NB4 (cell line): Measurements from ENCODE around the gene TGFB3.

ENCODE experiments used
- POLR2A ChIP-seq: IDR thresholded peaks from 2 replicates; pipeline ENCODE4 v1.6.1; 2011; ENCODE audit warnings: mild to moderate bottlenecking; ENCODE audit not compliant: insufficient read length; ENCODE audit errors: extremely low read depth
- TF ChIP-seq, protein P1 (sequence below): IDR thresholded peaks from one replicate; pipeline ENCODE4 v1.5.1; 2012; ENCODE audit warnings: low read depth, low read length

DNA sequence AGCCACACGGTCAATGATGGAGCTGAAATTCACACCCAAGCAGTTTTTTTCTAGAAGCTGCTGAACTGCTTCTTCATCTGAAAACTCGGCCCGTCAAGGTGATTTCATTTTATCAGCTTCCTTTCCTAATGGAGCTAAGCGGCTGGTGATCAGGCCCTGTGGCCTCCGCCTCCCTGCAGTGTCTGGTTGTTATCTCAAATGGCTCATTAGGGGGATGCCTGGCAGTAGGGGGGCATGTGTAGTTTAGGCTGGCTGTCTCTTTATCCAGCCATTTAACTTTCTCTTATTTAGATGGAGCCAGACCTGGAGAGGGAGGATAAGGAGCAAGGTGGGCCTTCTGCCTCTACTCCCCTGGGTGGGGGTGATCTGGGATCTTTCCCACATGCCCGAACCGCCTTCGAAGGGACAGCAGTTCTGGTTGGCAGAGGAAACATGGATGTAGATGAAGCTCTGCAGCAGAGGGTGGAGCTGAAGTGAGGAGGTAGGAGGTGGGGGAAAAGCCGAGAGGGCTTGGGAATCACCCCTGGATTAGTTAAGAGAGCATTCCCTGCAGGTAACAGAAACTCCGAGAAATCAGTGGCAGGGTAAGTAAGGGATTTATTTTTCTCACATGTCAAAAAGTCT, 64.4 kb downstream of the TGFB3 start:
- no peak for TF ChIP-seq POLR2A
- TF ChIP-seq, protein P1, sequence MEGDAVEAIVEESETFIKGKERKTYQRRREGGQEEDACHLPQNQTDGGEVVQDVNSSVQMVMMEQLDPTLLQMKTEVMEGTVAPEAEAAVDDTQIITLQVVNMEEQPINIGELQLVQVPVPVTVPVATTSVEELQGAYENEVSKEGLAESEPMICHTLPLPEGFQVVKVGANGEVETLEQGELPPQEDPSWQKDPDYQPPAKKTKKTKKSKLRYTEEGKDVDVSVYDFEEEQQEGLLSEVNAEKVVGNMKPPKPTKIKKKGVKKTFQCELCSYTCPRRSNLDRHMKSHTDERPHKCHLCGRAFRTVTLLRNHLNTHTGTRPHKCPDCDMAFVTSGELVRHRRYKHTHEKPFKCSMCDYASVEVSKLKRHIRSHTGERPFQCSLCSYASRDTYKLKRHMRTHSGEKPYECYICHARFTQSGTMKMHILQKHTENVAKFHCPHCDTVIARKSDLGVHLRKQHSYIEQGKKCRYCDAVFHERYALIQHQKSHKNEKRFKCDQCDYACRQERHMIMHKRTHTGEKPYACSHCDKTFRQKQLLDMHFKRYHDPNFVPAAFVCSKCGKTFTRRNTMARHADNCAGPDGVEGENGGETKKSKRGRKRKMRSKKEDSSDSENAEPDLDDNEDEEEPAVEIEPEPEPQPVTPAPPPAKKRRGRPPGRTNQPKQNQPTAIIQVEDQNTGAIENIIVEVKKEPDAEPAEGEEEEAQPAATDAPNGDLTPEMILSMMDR: no peak
